ENCODE measurements around the gene RBM18.

The RBM18 gene

DNA sequence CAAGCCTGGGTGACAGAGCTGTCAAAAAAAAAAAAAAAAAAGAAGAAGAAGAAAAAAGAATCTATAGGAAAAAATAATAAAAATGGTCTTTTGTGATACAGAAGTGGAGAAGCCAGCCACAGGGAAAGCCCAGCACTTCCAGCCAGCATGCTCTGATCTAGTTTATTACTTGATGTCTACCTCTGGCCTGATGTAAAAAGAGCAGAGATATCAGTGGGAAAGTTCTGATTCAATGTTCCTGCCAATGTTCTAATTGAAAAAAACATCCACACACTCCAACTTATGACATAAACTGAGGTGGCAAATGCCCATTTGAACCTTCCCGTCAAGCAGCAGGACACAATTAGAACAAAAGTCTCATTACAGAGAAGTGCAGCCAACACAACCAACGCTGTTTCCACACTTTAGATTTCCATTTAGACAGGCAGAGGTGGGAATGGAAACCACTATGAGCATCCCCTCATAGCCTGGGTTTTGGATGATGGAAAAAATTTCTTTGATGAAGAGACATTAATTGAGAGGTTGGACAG lies 5.7 kb downstream of the RBM18 start:
- no peak for DNase-seq (ENCODE audit: low read depth)

GRCh38 chr9:122256206-122256605 lies 8.4 kb downstream of the RBM18 start:
- DNase-seq (ENCODE audit: low read depth): no peak

DNA sequence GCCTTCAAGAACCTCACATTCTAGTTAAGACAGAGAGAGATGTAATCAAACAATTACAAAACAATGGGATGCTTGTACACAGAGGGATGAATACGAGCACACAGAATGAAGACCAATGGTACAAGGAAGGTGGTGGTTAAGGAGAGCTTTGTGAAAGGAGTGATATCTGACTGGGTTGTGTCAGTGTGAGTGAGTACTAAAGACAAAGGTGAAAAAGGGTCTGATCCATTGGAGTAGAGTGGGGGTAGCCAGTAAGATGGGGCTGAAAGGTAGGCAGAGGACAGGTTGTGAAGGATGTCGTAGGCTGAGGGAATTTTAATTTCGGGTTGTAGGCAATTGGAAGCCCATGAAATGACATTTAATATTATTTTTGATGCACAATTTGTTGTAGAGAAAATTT lies 9.9 kb downstream of the RBM18 start:
- DNase-seq (ENCODE audit: low read depth): no peak

GRCh38 chr9:122252796-122253195 lies 11.8 kb downstream of the RBM18 start:
- no peak for DNase-seq (ENCODE audit: low read depth)

- DNase-seq (ENCODE audit: low read depth): no peak
Measured at GRCh38 chr9:122251351-122251750, 13.3 kb downstream of the RBM18 start.

DNA sequence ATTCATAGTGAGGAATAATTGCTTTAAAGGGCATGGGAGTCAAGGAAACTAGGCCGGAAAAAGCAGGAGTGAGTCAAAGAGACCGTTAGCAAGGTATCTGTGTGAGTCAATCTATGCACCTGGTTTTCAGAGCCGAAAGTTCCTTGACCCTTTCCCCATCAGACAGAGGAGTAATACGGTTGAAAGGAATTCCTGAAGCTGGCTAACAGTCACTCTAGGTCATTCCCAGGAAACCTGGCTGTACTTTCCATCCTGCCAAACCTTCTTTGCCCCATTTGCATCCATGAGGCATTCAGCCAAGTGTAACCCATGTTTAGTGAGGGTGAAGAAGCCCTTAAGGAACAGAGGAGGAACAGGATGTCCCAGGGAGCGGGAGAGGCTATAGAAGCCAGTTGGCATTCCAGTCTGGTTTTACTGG lies 16.2 kb downstream of the RBM18 start:
- DNase-seq (ENCODE audit: low read depth): no peak

- DNase-seq (ENCODE audit: low read depth): no peak
Measured at GRCh38 chr9:122246666-122247065, 18.0 kb downstream of the RBM18 start.

DNA sequence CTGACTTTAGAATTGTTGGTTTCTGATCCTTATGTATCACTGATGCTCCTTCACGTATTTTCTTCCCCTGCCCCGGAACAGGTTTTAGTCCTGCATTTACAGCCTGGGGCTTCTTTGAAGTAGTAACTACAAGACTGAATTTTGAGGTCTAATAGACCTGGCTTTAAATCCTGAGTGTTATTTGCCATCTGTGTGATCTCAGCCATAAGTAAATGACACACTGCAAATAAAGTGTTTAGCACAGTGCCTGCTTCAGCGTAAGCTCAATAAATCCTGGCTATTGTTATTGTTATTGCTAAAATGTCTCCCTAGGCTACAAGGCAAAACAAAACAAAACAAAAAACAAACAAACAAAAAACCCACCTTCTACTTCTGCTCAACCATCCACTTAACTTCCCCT lies 20.3 kb downstream of the RBM18 start:
- no peak for DNase-seq (ENCODE audit: low read depth)

- DNase-seq (ENCODE audit: low read depth): no peak
Measured at GRCh38 chr9:122239722-122240121, 24.9 kb downstream of the RBM18 start.

- DNase-seq (ENCODE audit: low read depth): no peak
Measured at GRCh38 chr9:122236681-122237080, 28.0 kb downstream of the RBM18 start.

DNA sequence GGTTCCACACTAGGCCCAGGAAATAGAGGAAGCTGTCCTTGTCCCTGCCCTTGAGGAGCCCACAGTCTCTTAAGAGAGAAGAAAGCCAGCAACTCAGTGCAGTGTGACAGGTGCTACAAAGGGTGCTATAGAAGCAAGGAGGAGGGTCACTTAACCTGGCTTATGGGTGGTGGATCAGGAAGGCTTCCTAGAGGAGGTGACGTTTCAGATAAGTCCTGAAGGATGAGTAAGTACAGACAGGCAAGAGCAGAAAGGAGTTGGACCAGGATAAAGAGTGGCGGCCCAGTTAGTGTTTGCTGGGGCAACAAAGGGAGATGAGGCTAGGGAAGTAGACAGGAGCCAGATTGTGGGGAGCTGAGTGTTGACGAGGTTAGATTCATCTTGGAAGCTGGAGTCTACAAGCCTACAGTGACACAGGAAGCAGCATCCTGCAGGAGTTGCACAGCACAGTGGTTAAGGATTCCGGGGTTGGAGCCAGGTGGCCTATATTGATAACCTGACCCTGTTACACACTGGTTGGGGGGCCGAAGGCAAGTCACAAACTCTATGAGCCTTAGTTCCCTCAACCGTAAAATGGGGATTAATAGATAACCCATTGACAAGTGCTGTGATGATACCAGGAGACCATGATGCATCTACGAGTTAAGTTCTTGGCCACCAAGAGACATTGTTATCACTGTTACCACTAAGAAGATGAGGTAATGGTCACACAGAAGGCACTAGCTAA lies 30.5 kb downstream of the RBM18 start:
- no peak for DNase-seq (ENCODE audit: low read depth)

GRCh38 chr9:122232796-122233306 lies 31.8 kb downstream of the RBM18 start:
- no peak for DNase-seq (ENCODE audit: low read depth)

DNA sequence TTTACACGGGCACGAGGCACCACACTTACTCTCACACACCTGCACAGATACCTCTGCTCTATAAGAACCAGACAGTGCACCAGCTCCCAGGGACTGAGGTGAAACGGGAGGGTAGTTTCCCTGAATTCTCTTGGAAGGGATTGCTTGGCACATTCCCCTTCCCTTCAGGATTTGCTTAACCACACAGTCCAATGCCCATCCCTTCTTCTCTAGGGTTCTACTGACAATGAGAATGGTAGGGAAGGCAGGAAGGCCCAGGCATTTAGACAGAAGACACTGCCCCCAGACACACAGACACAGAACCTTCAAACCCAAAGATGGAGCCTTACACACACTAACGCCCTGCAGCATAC lies 35.2 kb downstream of the RBM18 start:
- no peak for DNase-seq (ENCODE audit: low read depth)

DNA sequence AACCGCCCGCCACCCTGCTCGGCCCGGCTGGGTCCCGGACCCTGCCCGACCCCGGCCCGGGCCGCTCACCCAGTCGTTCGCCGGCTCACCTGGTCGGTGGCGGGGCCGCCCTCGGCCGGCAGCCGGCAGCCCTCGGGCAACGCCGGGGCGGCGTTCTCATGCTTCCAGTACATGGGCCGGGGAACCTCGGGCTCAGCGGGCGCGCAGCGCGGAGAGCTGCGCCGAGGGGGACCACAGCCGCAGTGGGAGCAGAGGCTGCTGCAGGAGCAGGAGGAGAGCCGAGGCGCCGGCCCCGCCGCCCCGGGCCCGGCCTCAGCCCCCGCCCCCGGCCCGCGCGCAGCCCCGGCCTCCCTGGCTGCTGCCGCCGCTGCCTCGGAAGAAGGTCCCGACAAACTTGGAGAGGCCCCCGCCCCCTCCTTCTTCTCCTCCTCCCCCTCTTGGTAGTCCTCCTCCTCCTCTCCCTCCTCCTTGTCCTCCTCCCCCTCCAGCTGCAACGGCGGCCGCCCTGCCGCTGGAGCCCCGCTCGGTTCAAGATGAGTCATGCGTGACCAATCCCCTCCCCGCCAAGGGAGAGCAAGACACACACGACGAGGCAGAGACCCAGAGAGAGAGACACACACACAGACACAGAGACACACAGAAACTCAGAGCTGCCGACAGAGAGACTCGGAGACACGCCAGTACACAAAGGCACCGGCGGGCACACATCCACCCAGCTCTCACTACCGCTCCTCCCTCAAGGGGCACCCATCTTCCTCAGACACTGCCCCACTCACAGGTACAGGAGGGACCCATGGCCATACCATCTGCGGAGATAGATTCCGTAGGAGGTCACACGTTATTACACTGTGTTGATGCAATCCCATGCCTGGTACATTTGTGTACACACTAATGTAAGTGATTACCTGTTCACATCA lies 35.8 kb downstream of the RBM18 start, which contains the start of gene LHX6:
Gene LHX6, minus strand, starts transcription at position 390 of the 917 bp plus-strand sequence. Its CDS starts 217 bp downstream, at position 173.
- DNase-seq (ENCODE audit: low read depth): no peak

GRCh38 chr9:122228191-122228567 lies 36.5 kb downstream of the RBM18 start:
- no peak for DNase-seq (ENCODE audit: low read depth)

DNA sequence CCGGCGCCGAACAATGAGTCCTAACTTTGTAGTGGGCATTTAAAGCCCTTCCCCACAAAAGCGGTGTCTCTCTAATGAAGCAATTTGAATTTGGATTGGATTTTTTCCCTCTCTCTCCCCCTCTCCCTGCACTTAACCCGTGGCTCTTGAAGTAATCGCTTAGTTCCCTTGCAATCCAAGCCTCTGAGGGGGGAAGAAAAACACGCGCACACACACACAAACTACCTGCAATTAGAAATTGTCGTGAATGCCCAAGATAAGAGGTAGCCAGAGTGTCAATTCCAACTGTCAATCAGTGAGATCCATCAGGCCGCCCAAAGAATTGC lies 37.1 kb downstream of the RBM18 start:
- DNase-seq (ENCODE audit: low read depth): no peak

- no peak for DNase-seq (ENCODE audit: low read depth)
Measured at GRCh38 chr9:122226758-122227574, 37.7 kb downstream of the RBM18 start.

- no peak for DNase-seq (ENCODE audit: low read depth)
Measured at GRCh38 chr9:122226142-122226757, 38.4 kb downstream of the RBM18 start.

DNA sequence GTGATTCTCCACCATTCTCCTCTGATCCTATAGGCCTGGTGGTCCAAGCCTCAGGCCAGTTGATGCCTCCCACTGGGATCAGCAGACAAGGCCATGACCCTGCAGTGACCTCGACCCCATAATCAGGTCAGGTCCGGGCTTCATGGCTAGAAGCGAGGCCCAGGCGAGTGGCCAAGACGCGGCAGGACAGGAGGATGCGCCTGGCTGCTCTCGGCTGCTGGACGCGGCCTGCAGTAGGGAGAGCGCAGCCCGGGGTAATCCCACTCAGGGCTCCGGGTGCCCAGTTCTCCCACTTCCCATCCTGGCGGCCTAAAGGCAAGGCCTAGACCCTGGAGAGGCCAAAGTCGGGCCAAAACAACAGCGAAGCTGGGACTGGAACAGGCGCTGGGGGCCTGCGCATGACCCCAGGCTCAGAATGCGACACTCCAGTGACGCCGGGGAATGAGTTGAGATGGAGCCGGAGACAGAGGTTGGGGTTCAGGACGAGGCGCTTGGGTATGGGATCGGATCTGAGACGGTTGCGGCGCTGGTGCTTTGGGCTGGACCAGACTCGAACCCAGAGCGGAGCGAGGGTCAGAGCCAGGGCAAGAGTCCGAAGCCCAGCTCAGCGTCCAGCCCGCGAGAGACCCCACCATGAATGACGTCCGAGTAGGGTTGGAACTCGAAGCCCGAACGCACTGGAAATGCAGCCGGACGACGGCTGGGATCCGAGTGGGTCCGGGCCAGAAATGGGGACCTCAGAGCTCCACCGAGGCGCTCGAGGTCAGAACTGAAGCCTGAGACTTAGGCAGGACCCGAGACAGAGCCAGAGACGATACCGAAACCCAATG lies 39.1 kb downstream of the RBM18 start:
- no peak for DNase-seq (ENCODE audit: low read depth)

DNA sequence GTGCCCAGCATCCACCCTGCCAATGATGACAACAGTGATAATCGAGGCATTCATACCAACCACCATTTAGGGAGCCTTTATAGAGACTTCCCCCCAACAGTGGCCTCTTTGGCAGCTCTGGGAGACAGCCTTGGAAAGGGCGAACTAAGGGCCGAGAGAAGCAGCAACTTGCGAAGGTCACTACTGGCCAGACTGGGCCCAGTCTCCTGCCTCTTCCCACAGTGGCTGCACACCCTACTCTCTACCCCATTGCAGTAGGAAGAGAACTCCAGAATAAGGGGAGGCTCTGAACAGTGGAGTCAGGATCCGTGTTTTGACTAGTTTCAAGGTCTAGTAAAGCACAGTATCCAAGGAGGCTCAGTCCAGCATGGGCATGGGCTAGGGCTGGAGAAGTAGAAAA lies 41.2 kb downstream of the RBM18 start:
- DNase-seq (ENCODE audit: low read depth): no peak

GRCh38 chr9:122222791-122223190 lies 41.8 kb downstream of the RBM18 start:
- DNase-seq (ENCODE audit: low read depth): no peak

All from T-helper 22 cell (primary cell).